NAMALWA (cell line): ENCODE measurements around the gene PSAPL1.

ENCODE experiments used
- DNase-seq: peaks from one replicate; pipeline ENCODE4 v3.0.0-alpha.2; 2015; ENCODE audit warnings: low spot score

PSAPL1 gene

GRCh38 chr4:7430965-7431695 is 3.6 kb downstream of the PSAPL1 start:
- no peak for DNase-seq

GRCh38 chr4:7430368-7430964 is 4.3 kb downstream of the PSAPL1 start:
- DNase-seq: no peak

- no peak for DNase-seq
Observed at GRCh38 chr4:7429601-7430078, 5.1 kb downstream of the PSAPL1 start.

GRCh38 chr4:7429069-7429416 is 5.7 kb downstream of the PSAPL1 start:
- no peak for DNase-seq

GRCh38 chr4:7428261-7429068 is 6.3 kb downstream of the PSAPL1 start:
- DNase-seq: no peak

- no peak for DNase-seq
Observed at GRCh38 chr4:7427831-7428260, 6.9 kb downstream of the PSAPL1 start.

- DNase-seq: no peak
Observed at GRCh38 chr4:7427361-7427760, 7.4 kb downstream of the PSAPL1 start.

- DNase-seq: no peak
Observed at GRCh38 chr4:7426525-7427171, 8.1 kb downstream of the PSAPL1 start.

GRCh38 chr4:7425591-7426468 is 8.9 kb downstream of the PSAPL1 start:
- no peak for DNase-seq

- DNase-seq: no peak
Observed at GRCh38 chr4:7425124-7425523, 9.6 kb downstream of the PSAPL1 start.

- no peak for DNase-seq
Observed at GRCh38 chr4:7424553-7425111, 10.1 kb downstream of the PSAPL1 start.

GRCh38 chr4:7423801-7424552 is 10.8 kb downstream of the PSAPL1 start:
- no peak for DNase-seq

- no peak for DNase-seq
Observed at GRCh38 chr4:7423391-7423790, 11.3 kb downstream of the PSAPL1 start.

GRCh38 chr4:7422898-7423180 is 11.9 kb downstream of the PSAPL1 start:
- DNase-seq: no peak

- no peak for DNase-seq
Observed at GRCh38 chr4:7422151-7422897, 12.4 kb downstream of the PSAPL1 start.

GRCh38 chr4:7421356-7422150 is 13.2 kb downstream of the PSAPL1 start:
- no peak for DNase-seq

- no peak for DNase-seq
Observed at GRCh38 chr4:7420661-7421040, 14.1 kb downstream of the PSAPL1 start.

GRCh38 chr4:7419961-7420660 is 14.6 kb downstream of the PSAPL1 start:
- no peak for DNase-seq
